Ishikawa (cell line): Measurements from ENCODE around the gene TANC1.

Source experiments
- CEBPB ChIP-seq: IDR thresholded peaks from 2 replicates; pipeline ENCODE4 v1.6.1; 2012
- TAF1 ChIP-seq: IDR thresholded peaks from 2 replicates; pipeline ENCODE4 v1.6.1; 2012; ENCODE audit warnings: low read depth, mild to moderate bottlenecking

DNA sequence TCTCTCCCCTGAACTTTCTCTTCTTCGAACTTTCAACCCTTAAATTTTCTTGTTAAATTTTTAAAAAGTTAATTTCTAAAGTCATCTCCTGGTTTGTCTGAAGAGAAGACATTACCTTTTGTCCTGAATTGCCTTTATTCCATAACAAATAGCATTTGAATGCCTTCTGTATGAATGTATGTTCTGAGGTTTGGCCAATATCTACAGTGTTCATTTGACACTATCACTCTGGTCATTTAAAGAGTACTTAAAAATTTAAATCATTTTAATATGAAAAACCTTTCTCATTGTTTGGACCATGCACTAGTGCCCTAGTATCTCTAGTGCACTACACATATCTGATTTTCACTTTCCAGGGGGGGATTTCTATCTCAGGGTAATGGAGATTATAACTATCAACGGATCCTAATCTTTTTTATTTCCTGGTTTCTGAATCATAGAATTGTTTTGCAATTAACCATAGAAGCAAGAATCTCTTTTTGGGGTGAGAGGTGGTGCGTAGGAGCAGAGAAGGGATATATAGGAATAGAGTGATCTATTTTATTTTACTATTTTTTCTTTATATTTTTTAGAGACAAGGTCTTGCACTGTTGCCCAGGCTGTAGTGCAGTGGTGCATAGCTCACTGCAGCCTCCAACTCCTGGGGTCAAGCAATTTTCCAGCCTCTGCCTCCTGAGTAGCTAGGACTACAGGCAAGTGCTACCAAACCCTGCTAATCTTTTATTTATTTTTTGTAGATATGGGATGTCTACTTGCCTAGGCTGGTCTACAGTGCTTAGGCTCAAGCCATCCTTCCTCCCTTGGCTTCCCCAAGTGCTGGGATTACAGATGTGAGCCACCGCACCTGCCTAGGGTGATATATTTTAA lies 25.5 kb downstream of the TANC1 start:
- TF ChIP-seq TAF1, result no peak
- no peak for TF ChIP-seq CEBPB
